ENCODE data around the gene CCNG2. TPM values are rescaled to one million over a fixed set of nuclear protein-coding genes. Genes with fewer than 3 reads are reported as not detected.

The CCNG2 gene
- total and polyA plus RNA-seq, 2 of the 4 experiments (the other 2 are of a cell fraction): 11.3 to 14.9 TPM

DNA sequence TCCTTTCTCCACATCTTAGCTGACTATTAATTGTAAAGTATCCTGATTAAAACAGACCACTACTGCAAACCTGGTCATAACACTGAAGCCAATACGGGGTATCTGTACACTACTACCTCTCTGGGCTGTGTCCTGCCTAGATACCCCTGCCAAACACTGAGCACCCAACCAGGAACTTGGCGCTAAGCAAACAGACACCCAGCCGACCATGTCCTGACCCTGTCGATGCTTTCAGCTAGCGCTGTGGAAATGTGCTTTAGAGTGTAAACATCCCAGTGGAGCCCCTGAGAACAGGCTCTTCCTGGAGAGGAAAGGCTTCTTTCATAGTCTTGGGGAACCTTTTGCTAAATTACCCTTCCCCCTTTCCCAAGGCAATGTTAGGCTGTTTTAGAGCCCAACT, 52.9 kb downstream of the CCNG2 start:
- no peak overlapping the region for H3K56ac ChIP-seq (ENCODE audit: extremely low read depth, insufficient read depth, low read length)
- no peaks in the 10 kb centered on the region for H3K9me3 ChIP-seq (ENCODE audit: control insufficient read depth, insufficient read depth, low read length)
- H4K91ac ChIP-seq (ENCODE audit: insufficient read depth, low read depth, low read length): no peak overlapping the region
- no peaks in the 10 kb centered on the region for H3K9me1 ChIP-seq (ENCODE audit: insufficient read depth, low read length)
- no peak overlapping the region for H3K4me3 ChIP-seq (ENCODE audit: insufficient read depth, low read depth, low read length)
- dilution Hi-C loops (cut with HindIII; ENCODE audit: low sequenced_read_pairs, unreplicated experiment) (no loop called here), intact Hi-C loops (cut with micrococcal nuclease) (no loop called here), in situ Hi-C loops (cut with MboI; ENCODE audit: low sequenced_read_pairs) (loop anchor here (10.0 to 25.0 kb wide), 3 partner anchors 145 to 773 kb away; partner anchors contain the start of gene SHROOM3)
- H3K14ac ChIP-seq (replicated peaks; ENCODE audit: low read depth, low read length): no peak overlapping the region
- TF ChIP-seq, protein P1, sequence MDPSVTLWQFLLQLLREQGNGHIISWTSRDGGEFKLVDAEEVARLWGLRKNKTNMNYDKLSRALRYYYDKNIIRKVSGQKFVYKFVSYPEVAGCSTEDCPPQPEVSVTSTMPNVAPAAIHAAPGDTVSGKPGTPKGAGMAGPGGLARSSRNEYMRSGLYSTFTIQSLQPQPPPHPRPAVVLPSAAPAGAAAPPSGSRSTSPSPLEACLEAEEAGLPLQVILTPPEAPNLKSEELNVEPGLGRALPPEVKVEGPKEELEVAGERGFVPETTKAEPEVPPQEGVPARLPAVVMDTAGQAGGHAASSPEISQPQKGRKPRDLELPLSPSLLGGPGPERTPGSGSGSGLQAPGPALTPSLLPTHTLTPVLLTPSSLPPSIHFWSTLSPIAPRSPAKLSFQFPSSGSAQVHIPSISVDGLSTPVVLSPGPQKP (IDR thresholded peaks at IDR 0.05; ENCODE audit: borderline replicate concordance, low read depth, low read length): no peak
- TF ChIP-seq MAFK (IDR thresholded peaks at IDR 0.05; ENCODE audit: low read depth, low read length): no peak
- no peak for TF ChIP-seq CHD1 (IDR thresholded peaks at IDR 0.05; ENCODE audit: low read depth, low read length)
- H3K4ac ChIP-seq (ENCODE audit: low read depth, low read length): no peak overlapping the region
- WGBS, 2 experiments (ENCODE audit: extremely low coverage in 2 of 2, insufficient read length in 1 of 2): 40% methylated on average over 2 of the region's 5 CpGs; no CpG with 5 or more reads in 1 of the 2 experiments
- H3K9ac ChIP-seq (ENCODE audit: low read depth, low read length): no peak overlapping the region
- no peak overlapping the region for H2BK20ac ChIP-seq (ENCODE audit: low read depth, low read length)
- no peak overlapping the region for H3K23ac ChIP-seq (ENCODE audit: low read depth, low read length)
- ChIA-PET CTCF (no interaction called here), POLR2A (ENCODE audit: unreplicated experiment) (no interaction called here)
- H2AK9ac ChIP-seq (replicated peaks; ENCODE audit: low read depth, low read length, poor library complexity): no peak overlapping the region
- H4K5ac ChIP-seq (ENCODE audit: low read depth, low read length): no peak overlapping the region
- H2AK5ac ChIP-seq (ENCODE audit: low read depth, low read length): no peak overlapping the region
- H3K4me2 ChIP-seq (ENCODE audit: low read depth, low read length): no peak overlapping the region
- no peak overlapping the region for H2BK5ac ChIP-seq (ENCODE audit: low read depth, low read length, poor library complexity, severe bottlenecking)
- ATAC-seq (ENCODE audit: low read depth) (no peak), DNase-seq (no peak)
- peaks cover 77% of the 10 kb centered on the region for H3K27me3 ChIP-seq (ENCODE audit: control insufficient read depth, insufficient read depth, low read length)
- H3K27ac ChIP-seq (ENCODE audit: insufficient read depth, low read length): no peak overlapping the region
- no peaks in the 10 kb centered on the region for H3K4me1 ChIP-seq (ENCODE audit: control insufficient read depth, insufficient read depth, low read length)
- H2BK15ac ChIP-seq (ENCODE audit: low read depth, low read length): no peak overlapping the region
- H2AFZ ChIP-seq (replicated peaks; ENCODE audit: low read length, poor library complexity): no peak overlapping the region
- no peaks in the 10 kb centered on the region for H3K36me3 ChIP-seq (ENCODE audit: control insufficient read depth, insufficient read depth, low read length)
- no peak overlapping the region for H4K8ac ChIP-seq (ENCODE audit: low read depth in 2 of 2, low read length in 2 of 2)
- no peak overlapping the region for H2BK120ac ChIP-seq (ENCODE audit: low read depth, low read length)
- H4K20me1 ChIP-seq (ENCODE audit: insufficient read depth, low read length): no peaks in the 10 kb centered on the region
- no TSS peak for BruUV-seq (replicated peaks)
- H3K79me1 ChIP-seq (ENCODE audit: low read depth in 1 of 2, low read length in 2 of 2): no peaks in the 10 kb centered on the region
- no peak overlapping the region for H3K18ac ChIP-seq (ENCODE audit: low read depth, low read length)

Measured in IMR-90 (cell line).